Trophoblast cell (in vitro differentiated cells and primary cell): ENCODE data around the gene KRTAP10-7.
"Not testable (repeated sequence)": the region's sequence is repeated elsewhere in the genome, so short reads cannot be mapped to it uniquely, and the experiment has no call there.

Source experiments
- DNase-seq, 2 donors: peaks; one replicate each; pipeline ENCODE4 v3.0.0-alpha.2; 2016
- H2AFZ ChIP-seq: 2 replicates; pipeline ENCODE4 v1.6.1; 2013; ENCODE audit warnings: low read length, moderate library complexity, mild to moderate bottlenecking; ENCODE audit not compliant: insufficient read depth, poor library complexity
- H2AK5ac ChIP-seq: 2 replicates; pipeline ENCODE4 v1.6.1; 2013; ENCODE audit warnings: mild to moderate bottlenecking, low read length
- H2BK120ac ChIP-seq: 2 replicates; pipeline ENCODE4 v1.6.1; 2013; ENCODE audit warnings: low read length, mild to moderate bottlenecking, moderate library complexity; ENCODE audit not compliant: insufficient read depth, poor library complexity
- H2BK12ac ChIP-seq: 2 replicates; pipeline ENCODE4 v1.6.1; 2013; ENCODE audit warnings: mild to moderate bottlenecking, low read length, moderate library complexity
- H2BK5ac ChIP-seq: 2 replicates; pipeline ENCODE4 v1.6.1; 2013; ENCODE audit warnings: low read length, low read depth, moderate library complexity, mild to moderate bottlenecking; ENCODE audit not compliant: poor library complexity
- H3K14ac ChIP-seq: 2 replicates; pipeline ENCODE4 v1.6.1; 2013; ENCODE audit warnings: mild to moderate bottlenecking, low read length
- H3K18ac ChIP-seq: 2 replicates; pipeline ENCODE4 v1.6.1; 2013; ENCODE audit warnings: mild to moderate bottlenecking, low read length
- H3K23ac ChIP-seq: 2 replicates; pipeline ENCODE4 v1.6.1; 2013; ENCODE audit warnings: low read length
- H3K27ac ChIP-seq: 2 replicates; pipeline ENCODE4 v1.5.1; 2013; ENCODE audit warnings: low read depth, mild to moderate bottlenecking, inconsistent platforms, low read length, moderate library complexity
- H3K27me3 ChIP-seq: 2 replicates; pipeline ENCODE4 v1.6.1; 2013; ENCODE audit warnings: inconsistent platforms, mild to moderate bottlenecking, low read length, moderate library complexity; ENCODE audit not compliant: insufficient read depth
- H3K36me3 ChIP-seq, 2 experiments: 1 replicate in 1 of 2; 2 replicates in 1 of 2; pipeline ENCODE4 v1.6.1; 2013; ENCODE audit warnings: low read length in 2 of 2, mild to moderate bottlenecking in 2 of 2, moderate library complexity in 1 of 2; ENCODE audit not compliant: insufficient read depth in 2 of 2, control insufficient read depth in 1 of 2
- H3K4ac ChIP-seq: 2 replicates; pipeline ENCODE4 v1.6.1; 2013; ENCODE audit warnings: low read depth, mild to moderate bottlenecking, low read length, moderate library complexity
- H3K4me1 ChIP-seq, 2 experiments: 1 replicate in 1 of 2; 2 replicates in 1 of 2; pipeline ENCODE4 v1.6.1; 2013; ENCODE audit warnings: low read length in 2 of 2, mild to moderate bottlenecking in 2 of 2, moderate library complexity in 1 of 2; ENCODE audit not compliant: insufficient read depth in 2 of 2, control insufficient read depth in 1 of 2
- H3K4me2 ChIP-seq: 2 replicates; pipeline ENCODE4 v1.6.1; 2013; ENCODE audit warnings: inconsistent platforms, mild to moderate bottlenecking, low read length, moderate library complexity
- H3K4me3 ChIP-seq: 2 replicates; pipeline ENCODE4 v1.5.1; 2013; ENCODE audit warnings: mild to moderate bottlenecking, low read depth, low read length, inconsistent platforms
- H3K79me1 ChIP-seq: one replicate; pipeline ENCODE4 v1.6.1; 2013; ENCODE audit warnings: low read length
- H3K79me2 ChIP-seq: 2 replicates; pipeline ENCODE4 v1.6.1; 2013; ENCODE audit warnings: low read length, mild to moderate bottlenecking; ENCODE audit not compliant: control insufficient read depth, insufficient read depth, poor library complexity
- H3K9ac ChIP-seq: 2 replicates; pipeline ENCODE4 v1.6.1; 2013; ENCODE audit warnings: mild to moderate bottlenecking, low read length
- H3K9me3 ChIP-seq: 2 replicates; pipeline ENCODE4 v1.6.1; 2013; ENCODE audit warnings: low read depth, mild to moderate bottlenecking, control low read depth, inconsistent platforms, low read length; ENCODE audit not compliant: insufficient read depth
- H4K12ac ChIP-seq: 2 replicates; pipeline ENCODE4 v1.6.1; 2013; ENCODE audit warnings: low read depth, mild to moderate bottlenecking, low read length, moderate library complexity
- H4K8ac ChIP-seq: 2 replicates; pipeline ENCODE4 v1.6.1; 2013; ENCODE audit warnings: low read depth, mild to moderate bottlenecking, low read length, moderate library complexity
- H4K91ac ChIP-seq: one replicate; pipeline ENCODE4 v1.6.1; 2013; ENCODE audit warnings: low read depth, mild to moderate bottlenecking, low read length, moderate library complexity
- WGBS: extraction: QIAGEN DNeasy Blood & Tissue Kit; methylation state at CpG from one replicate; pipeline ENCODE4 v1.1.7; 2013; ENCODE audit warnings: missing lambda C conversion rate; ENCODE audit not compliant: insufficient read length, insufficient coverage; ENCODE audit errors: extremely low coverage; 5-methylcytosine and 5-hydroxymethylcytosine counted together

KRTAP10-7 gene

GRCh38 chr21:44610157-44610843 lies 9.9 kb downstream of the KRTAP10-7 start:
- H3K79me1 ChIP-seq, H2BK12ac ChIP-seq, H4K12ac ChIP-seq, H3K4me2 ChIP-seq, H3K9ac ChIP-seq, H3K27ac ChIP-seq, H2AFZ ChIP-seq, H2AK5ac ChIP-seq, H3K4me1 ChIP-seq, DNase-seq, H4K8ac ChIP-seq, H3K4me3 ChIP-seq, H2BK5ac ChIP-seq, H3K4ac ChIP-seq, H3K27me3 ChIP-seq, H3K23ac ChIP-seq, H3K79me2 ChIP-seq, H4K91ac ChIP-seq, H2BK120ac ChIP-seq, H3K18ac ChIP-seq, H3K36me3 ChIP-seq, H3K14ac ChIP-seq: not testable (repeated sequence)
- peaks cover 20% of the 10 kb centered on the region for H3K9me3 ChIP-seq
- no CpG with 5 or more reads among the region's 7 CpGs for WGBS

GRCh38 chr21:44611551-44611950 lies 11.2 kb downstream of the KRTAP10-7 start:
- Histone ChIP-seq H2BK120ac (no peak overlapping the region), H3K4me1 (no peaks in the 10 kb centered on the region), H2AK5ac (no peak overlapping the region), H3K36me3 (no peaks in the 10 kb centered on the region), H3K79me2 (no peaks in the 10 kb centered on the region), H2BK5ac (no peak overlapping the region), H3K9me3 (peaks cover 26% of the 10 kb centered on the region), H4K91ac (no peak overlapping the region), H3K18ac (no peak overlapping the region), H2BK12ac (no peak overlapping the region), H4K8ac (no peak overlapping the region), H4K12ac (no peak overlapping the region), H3K9ac (no peak overlapping the region), H3K4ac (no peak overlapping the region), H3K27ac (no peak overlapping the region), H3K79me1 (no peaks in the 10 kb centered on the region), H3K14ac (no peak overlapping the region), H3K4me3 (no peak overlapping the region), H2AFZ (no peak overlapping the region), H3K27me3 (no peaks in the 10 kb centered on the region), H3K4me2 (no peak overlapping the region), H3K23ac (no peak overlapping the region)
- no CpG with 5 or more reads among the region's 4 CpGs for WGBS
- no peak for DNase-seq

GRCh38 chr21:44612029-44612486 lies 11.7 kb downstream of the KRTAP10-7 start, which contains the start of gene KRTAP10-8:
KRTAP10-8 (plus strand) TSS chr21:44612079; CDS start chr21:44612101, 22 bp downstream.
- Histone ChIP-seq H3K18ac (no peak within 1 kb of the TSS), H3K36me3 (no peaks in the 10 kb centered on the region), H3K4me1 (no peaks in the 10 kb centered on the region), H3K4me3 (peak within 1 kb of the TSS; percentile 49), H3K27ac (no peak within 1 kb of the TSS), H2AFZ (no peak within 1 kb of the TSS), H3K79me2 (no peaks in the 10 kb centered on the region), H2BK120ac (no peak within 1 kb of the TSS), H4K91ac (no peak within 1 kb of the TSS), H3K79me1 (no peaks in the 10 kb centered on the region), H3K27me3 (no peaks in the 10 kb centered on the region), H3K14ac (no peak within 1 kb of the TSS), H2BK12ac (no peak within 1 kb of the TSS), H4K8ac (no peak within 1 kb of the TSS), H3K4me2 (no peak within 1 kb of the TSS), H3K4ac (no peak within 1 kb of the TSS), H2AK5ac (no peak within 1 kb of the TSS), H3K9me3 (peaks cover 26% of the 10 kb centered on the region), H4K12ac (no peak within 1 kb of the TSS), H2BK5ac (no peak within 1 kb of the TSS), H3K9ac (no peak within 1 kb of the TSS), H3K23ac (no peak within 1 kb of the TSS)
- no peak for DNase-seq
- WGBS, result no CpG with 5 or more reads among the region's 8 CpGs

- DNase-seq, result no peak
- Histone ChIP-seq H4K8ac (no peak overlapping the region), H2AK5ac (no peak overlapping the region), H3K18ac (no peak overlapping the region), H3K4me1 (no peaks in the 10 kb centered on the region), H3K4ac (no peak overlapping the region), H2AFZ (no peak overlapping the region), H3K79me2 (no peaks in the 10 kb centered on the region), H3K27ac (no peak overlapping the region), H3K36me3 (no peaks in the 10 kb centered on the region), H3K27me3 (no peaks in the 10 kb centered on the region), H3K79me1 (no peaks in the 10 kb centered on the region), H3K4me2 (no peak overlapping the region), H3K14ac (no peak overlapping the region), H4K91ac (no peak overlapping the region), H3K9me3 (peaks cover 26% of the 10 kb centered on the region), H4K12ac (no peak overlapping the region), H2BK12ac (no peak overlapping the region), H2BK120ac (no peak overlapping the region), H3K4me3 (peak overlapping the region; percentile 28), H2BK5ac (no peak overlapping the region), H3K23ac (no peak overlapping the region), H3K9ac (no peak overlapping the region)
- WGBS, result no CpG with 5 or more reads among the region's 13 CpGs
Measured at GRCh38 chr21:44612669-44613229, 12.4 kb downstream of the KRTAP10-7 start.
